Thoracic aorta (tissue), 2 donors: ENCODE measurements around the gene SCGN. TPM values are rescaled to one million over a fixed set of nuclear protein-coding genes. Genes with fewer than 3 reads are reported as not detected.

Experiments
- ATAC-seq: fragments of 150-250 bp; one replicate; pipeline ENCODE4 v1.8.0; 2017; ENCODE audit warnings: low read depth; ENCODE audit not compliant: insufficient number of reproducible peaks, low FRiP score
- DNase-seq: peaks from one replicate; pipeline ENCODE4 v3.0.0-alpha.2; 2020; ENCODE audit warnings: low spot score
- H3K27ac ChIP-seq, 2 donors: fragments of 200-600 bp; sonication (generic); 1 replicate in 1 of 2; 2 replicates in 1 of 2; pipeline ENCODE4 v1.5.1; 2016; ENCODE audit warnings: mild to moderate bottlenecking in 2 of 2, moderate library complexity in 2 of 2
- H3K27me3 ChIP-seq: fragments of 200-600 bp; sonication (generic); replicated peaks from 2 replicates; pipeline ENCODE4 v1.6.0; 2016; ENCODE audit warnings: mild to moderate bottlenecking; ENCODE audit not compliant: insufficient read depth
- H3K36me3 ChIP-seq: fragments of 200-600 bp; sonication (generic); one replicate; pipeline ENCODE4 v1.5.1; 2016
- H3K4me1 ChIP-seq, 2 donors: fragments of 200-600 bp; sonication (generic); 1 replicate in 1 of 2; 2 replicates in 1 of 2; pipeline versions ENCODE4 v1.5.1 to v1.6.0; 2016; ENCODE audit warnings: low read depth in 2 of 2, mild to moderate bottlenecking in 1 of 2; ENCODE audit not compliant: control insufficient read depth in 1 of 2
- H3K4me3 ChIP-seq: fragments of 200-600 bp; sonication (generic); 2 replicates; pipeline ENCODE4 v1.5.1; 2016; ENCODE audit warnings: mild to moderate bottlenecking
- H3K9me3 ChIP-seq: fragments of 200-600 bp; sonication (generic); 2 replicates; pipeline ENCODE4 v1.5.1; 2016
- CTCF ChIP-seq: fragments of 200-600 bp; sonication (generic); IDR thresholded peaks from one replicate; pipeline ENCODE4 v1.5.1; 2019; ENCODE audit warnings: antibody characterized with exemption
- total RNA-seq, 2 donors: library from RNA; depleted of rRNA; stranded (reverse); fragments of >200 nt; gene quantifications; one replicate each; pipeline versions ENCODE4 v1.1.0 to v1.2.3, GENCODE V29; 2016

The SCGN gene
- total RNA-seq, 2 donors from 2014 or later: 1.4 to 4.5 TPM

GRCh38 chr6:25641940-25642666, 9.9 kb upstream of the SCGN start:
- Histone ChIP-seq H3K4me1 (no peaks in the 10 kb centered on the region), H3K36me3 (no peaks in the 10 kb centered on the region), H3K9me3 (no peaks in the 10 kb centered on the region), H3K27me3 (no peaks in the 10 kb centered on the region), H3K4me3 (no peak overlapping the region), H3K27ac (no peak overlapping the region)
- TF ChIP-seq CTCF: no peak
- DNase-seq (no peak), ATAC-seq (no peak)

GRCh38 chr6:25642667-25643328, 9.2 kb upstream of the SCGN start:
- DNase-seq (no peak), ATAC-seq (no peak)
- Histone ChIP-seq H3K9me3 (no peaks in the 10 kb centered on the region), H3K36me3 (no peaks in the 10 kb centered on the region), H3K27ac (no peak overlapping the region), H3K27me3 (no peaks in the 10 kb centered on the region), H3K4me1 (no peaks in the 10 kb centered on the region), H3K4me3 (no peak overlapping the region)
- TF ChIP-seq CTCF: no peak

GRCh38 chr6:25645916-25646315, 6.1 kb upstream of the SCGN start:
- Histone ChIP-seq H3K27ac (no peak overlapping the region), H3K36me3 (no peaks in the 10 kb centered on the region), H3K4me1 (no peaks in the 10 kb centered on the region), H3K4me3 (no peak overlapping the region), H3K27me3 (no peaks in the 10 kb centered on the region), H3K9me3 (no peaks in the 10 kb centered on the region)
- DNase-seq: no peak
- ATAC-seq: no peak
- TF ChIP-seq CTCF: no peak

DNA sequence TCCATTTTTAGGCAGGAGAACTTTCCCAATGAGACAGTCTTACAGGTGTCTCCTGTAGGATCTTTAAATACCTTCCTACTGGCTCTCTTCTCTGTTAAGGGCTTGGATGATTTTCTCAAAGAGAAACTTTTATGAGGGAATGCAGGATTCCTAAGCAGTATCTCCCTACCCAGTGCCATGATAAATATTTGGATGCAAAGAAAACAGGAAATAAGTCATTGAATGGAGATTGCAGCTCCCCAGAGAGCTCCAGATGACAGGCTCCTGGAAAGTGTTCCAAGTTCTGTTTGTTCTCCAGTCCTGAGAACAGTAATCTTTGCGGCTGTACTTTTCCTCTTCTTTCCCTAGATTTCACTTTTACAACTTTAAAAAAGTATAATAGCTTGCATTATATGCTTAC, 2.4 kb upstream of the SCGN start:
- Histone ChIP-seq H3K27ac (no peak overlapping the region), H3K27me3 (no peaks in the 10 kb centered on the region), H3K36me3 (no peaks in the 10 kb centered on the region), H3K4me1 (no peaks in the 10 kb centered on the region), H3K9me3 (no peaks in the 10 kb centered on the region), H3K4me3 (no peak overlapping the region)
- DNase-seq (no peak), ATAC-seq (no peak)
- TF ChIP-seq CTCF: no peak

DNA sequence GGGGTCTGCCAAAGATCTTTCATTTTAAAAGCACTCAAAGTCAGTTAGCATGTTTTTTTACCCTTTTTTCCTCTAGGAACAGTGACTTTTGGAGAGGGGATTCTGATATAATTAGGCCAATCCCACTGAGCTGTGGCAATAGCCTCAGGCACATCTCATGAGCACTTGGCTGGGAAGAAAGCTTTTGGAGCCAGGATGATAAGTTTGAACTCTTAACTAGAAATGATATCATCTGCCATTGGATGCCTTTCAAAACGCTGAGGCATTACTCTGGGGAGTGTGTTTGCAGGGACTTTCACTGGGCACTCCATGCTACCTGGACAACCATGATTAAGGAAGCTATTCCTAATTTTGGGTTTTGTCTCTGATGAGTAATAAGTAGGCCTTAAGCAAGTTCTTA, 3.7 kb downstream of the SCGN start:
- no peak for TF ChIP-seq CTCF
- ATAC-seq: no peak
- Histone ChIP-seq H3K27ac (no peak overlapping the region), H3K36me3 (no peaks in the 10 kb centered on the region), H3K4me3 (no peak overlapping the region), H3K27me3 (no peaks in the 10 kb centered on the region), H3K4me1 (no peaks in the 10 kb centered on the region), H3K9me3 (no peaks in the 10 kb centered on the region)
- no peak for DNase-seq
